SK-N-SH treated with all-trans-retinoic acid at 6 μM for 48 hours (cell line): ENCODE measurements around the gene RTRAF.

ENCODE experiments used
- ATAC-seq: fragments of 200-7000 bp; cut with Tn5 transposase; 3 replicates; pipeline ENCODE4 v1.9.1; 2020; ENCODE audit warnings: mild to moderate bottlenecking, moderate library complexity
- ARNTL ChIP-seq: fragments of 450-650 bp; formaldehyde crosslinking; IDR thresholded peaks from 2 replicates; pipeline ENCODE4 v1.5.0; 2020; ENCODE audit warnings: low read depth, mild to moderate bottlenecking, moderate library complexity, borderline replicate concordance
- BACH2 ChIP-seq: fragments of 250-450 bp; sonication (Bioruptor Pico); IDR thresholded peaks from 2 replicates; pipeline ENCODE4 v1.9.0; 2021; ENCODE audit warnings: mild to moderate bottlenecking, borderline replicate concordance
- CREB5 ChIP-seq: fragments of 250-450 bp; sonication (Bioruptor Pico); IDR thresholded peaks from 2 replicates; pipeline ENCODE4 v1.5.1; 2020; ENCODE audit warnings: low read depth, mild to moderate bottlenecking, moderate library complexity
- CSDC2 ChIP-seq: fragments of 250-450 bp; sonication (Bioruptor Pico); IDR thresholded peaks from 2 replicates; pipeline ENCODE4 v1.5.0; 2020; ENCODE audit warnings: mild to moderate bottlenecking, moderate library complexity
- CSRNP3 ChIP-seq: fragments of 250-450 bp; sonication (Bioruptor Pico); IDR thresholded peaks from 2 replicates; pipeline ENCODE4 v1.5.1; 2021; ENCODE audit warnings: mild to moderate bottlenecking, moderate library complexity
- GLIS3 ChIP-seq: fragments of 250-450 bp; sonication (Bioruptor Pico); IDR thresholded peaks from 2 replicates; pipeline ENCODE4 v1.5.0; 2020; ENCODE audit warnings: mild to moderate bottlenecking, moderate library complexity
- ISL1 ChIP-seq: fragments of 250-450 bp; sonication (Bioruptor Pico); IDR thresholded peaks from 2 replicates; pipeline ENCODE4 v2.1.2; 2022; ENCODE audit warnings: mild to moderate bottlenecking, moderate library complexity
- RARB ChIP-seq: fragments of 250-450 bp; sonication (Bioruptor Pico); IDR thresholded peaks from 2 replicates; pipeline ENCODE4 v1.8.0; 2021; ENCODE audit warnings: mild to moderate bottlenecking, moderate library complexity
- TCF4 ChIP-seq: fragments of 250-450 bp; sonication (Bioruptor Pico); IDR thresholded peaks from 2 replicates; pipeline ENCODE4 v1.8.0; 2021; ENCODE audit warnings: mild to moderate bottlenecking, moderate library complexity, borderline replicate concordance
- TOX ChIP-seq: fragments of 250-450 bp; sonication (Bioruptor Pico); IDR thresholded peaks from 2 replicates; pipeline ENCODE4 v1.8.0; 2021; ENCODE audit warnings: mild to moderate bottlenecking, moderate library complexity, borderline replicate concordance
- TSHZ2 ChIP-seq: fragments of 250-450 bp; sonication (Bioruptor Pico); IDR thresholded peaks from 2 replicates; pipeline ENCODE4 v1.5.0; 2020; ENCODE audit warnings: mild to moderate bottlenecking, moderate library complexity
- ZC3H10 ChIP-seq: fragments of 250-450 bp; sonication (Bioruptor Pico); IDR thresholded peaks from 2 replicates; pipeline ENCODE4 v1.5.1; 2021; ENCODE audit warnings: mild to moderate bottlenecking, moderate library complexity
- ZFP30 ChIP-seq: fragments of 450-650 bp; formaldehyde crosslinking; IDR thresholded peaks from 2 replicates; pipeline ENCODE4 v1.5.0; 2022; ENCODE audit warnings: mild to moderate bottlenecking, moderate library complexity
- ZNF565 ChIP-seq: fragments of 450-650 bp; formaldehyde crosslinking; conservative IDR thresholded peaks from 2 replicates; pipeline ENCODE4 v1.5.0; 2020; ENCODE audit warnings: low read depth, mild to moderate bottlenecking, moderate library complexity
- ZNF70 ChIP-seq: fragments of 450-650 bp; formaldehyde crosslinking; IDR thresholded peaks from 2 replicates; pipeline ENCODE4 v1.5.0; 2020; ENCODE audit warnings: mild to moderate bottlenecking, moderate library complexity
- TF ChIP-seq, protein P1 (sequence below): fragments of 250-450 bp; sonication (Bioruptor Pico); IDR thresholded peaks from 2 replicates; pipeline ENCODE4 v1.8.0; 2021; ENCODE audit warnings: low read depth, mild to moderate bottlenecking, moderate library complexity, borderline replicate concordance

The RTRAF gene

DNA sequence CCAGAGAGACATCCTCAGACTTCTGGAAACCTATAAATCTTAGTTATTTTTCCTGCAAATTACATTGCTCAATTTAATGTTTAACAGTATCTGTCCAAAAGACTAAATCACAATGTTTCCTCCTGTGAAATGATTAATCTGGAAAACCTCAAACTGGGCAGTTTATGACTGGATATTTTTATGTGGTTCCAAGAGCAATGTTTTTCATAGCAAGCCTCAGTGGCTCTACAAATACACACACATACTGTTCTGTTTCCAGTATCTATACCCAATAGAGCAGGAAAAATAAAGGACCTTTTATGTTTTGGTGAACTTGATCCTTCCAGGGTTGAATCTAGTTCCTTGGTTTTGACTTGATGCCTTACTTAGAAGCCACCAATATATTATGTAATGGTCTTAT lies 70.3 kb downstream of the RTRAF start:
- TF ChIP-seq, protein P1, sequence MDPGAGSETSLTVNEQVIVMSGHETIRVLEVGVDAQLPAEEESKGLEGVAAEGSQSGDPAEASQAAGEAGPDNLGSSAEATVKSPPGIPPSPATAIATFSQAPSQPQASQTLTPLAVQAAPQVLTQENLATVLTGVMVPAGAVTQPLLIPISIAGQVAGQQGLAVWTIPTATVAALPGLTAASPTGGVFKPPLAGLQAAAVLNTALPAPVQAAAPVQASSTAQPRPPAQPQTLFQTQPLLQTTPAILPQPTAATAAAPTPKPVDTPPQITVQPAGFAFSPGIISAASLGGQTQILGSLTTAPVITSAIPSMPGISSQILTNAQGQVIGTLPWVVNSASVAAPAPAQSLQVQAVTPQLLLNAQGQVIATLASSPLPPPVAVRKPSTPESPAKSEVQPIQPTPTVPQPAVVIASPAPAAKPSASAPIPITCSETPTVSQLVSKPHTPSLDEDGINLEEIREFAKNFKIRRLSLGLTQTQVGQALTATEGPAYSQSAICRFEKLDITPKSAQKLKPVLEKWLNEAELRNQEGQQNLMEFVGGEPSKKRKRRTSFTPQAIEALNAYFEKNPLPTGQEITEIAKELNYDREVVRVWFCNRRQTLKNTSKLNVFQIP (CRISPR knock-in tag), result no peak
- TF ChIP-seq ZNF565 (CRISPR knock-in tag), result no peak
- no peak for TF ChIP-seq ZNF70
- no peak for TF ChIP-seq TCF4 (CRISPR knock-in tag)
- TF ChIP-seq RARB (CRISPR knock-in tag), result no peak
- no peak for TF ChIP-seq ARNTL
- no peak for ATAC-seq

GRCh38 chr14:52060080-52060479 lies 70.7 kb downstream of the RTRAF start:
- ATAC-seq, result no peak
- TF ChIP-seq GLIS3 (CRISPR knock-in tag), result no peak
- no peak for TF ChIP-seq TOX (CRISPR knock-in tag)
- no peak for TF ChIP-seq ZFP30
- TF ChIP-seq, protein P1 (CRISPR knock-in tag), result no peak
- TF ChIP-seq BACH2 (CRISPR knock-in tag), result no peak
- TF ChIP-seq CSDC2 (CRISPR knock-in tag), result no peak
- TF ChIP-seq CSRNP3 (CRISPR knock-in tag), result no peak
- TF ChIP-seq ISL1 (CRISPR knock-in tag), result no peak
- no peak for TF ChIP-seq ZNF70
- no peak for TF ChIP-seq CREB5
- TF ChIP-seq ZC3H10 (CRISPR knock-in tag), result no peak
- no peak for TF ChIP-seq RARB (CRISPR knock-in tag)
- no peak for TF ChIP-seq TSHZ2 (CRISPR knock-in tag)
